C4-2B (cell line): Measurements from ENCODE around the gene SHROOM3.
A peak's percentile ranks its signal among the peaks of the same experiment; 100 is the strongest.

Experiments used
- H3K27ac ChIP-seq: fragments of 450-650 bp; 2 replicates; pipeline ENCODE4 v1.5.1; 2017
- ZFX ChIP-seq: fragments of 450-650 bp; IDR thresholded peaks from 2 replicates; pipeline ENCODE4 v1.6.1; 2017
- TF ChIP-seq, protein P1 (sequence below): fragments of 450-650 bp; conservative IDR thresholded peaks from 2 replicates; pipeline ENCODE4 v1.5.1; 2017; ENCODE audit warnings: mild to moderate bottlenecking

SHROOM3 gene

DNA sequence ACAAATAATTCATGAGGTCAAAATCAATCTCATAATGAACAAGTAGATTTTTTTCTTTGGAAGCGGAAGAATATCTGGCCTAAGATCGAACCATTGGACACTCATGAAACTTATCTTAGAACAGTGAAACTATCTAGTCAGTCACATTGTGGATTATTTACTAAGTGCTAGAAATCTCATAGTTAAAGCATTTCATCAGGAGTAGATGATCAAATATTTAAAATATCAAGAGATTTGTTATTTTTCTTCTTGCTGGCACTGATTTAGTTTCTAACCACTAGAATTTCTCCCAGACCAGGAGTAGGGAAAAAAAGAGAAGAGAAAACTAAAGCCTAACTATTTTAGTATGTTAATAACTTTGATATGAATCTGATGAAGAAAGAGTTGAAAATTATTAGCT is 105.5 kb downstream of the SHROOM3 start:
- no peak for TF ChIP-seq ZFX
- TF ChIP-seq, protein P1, sequence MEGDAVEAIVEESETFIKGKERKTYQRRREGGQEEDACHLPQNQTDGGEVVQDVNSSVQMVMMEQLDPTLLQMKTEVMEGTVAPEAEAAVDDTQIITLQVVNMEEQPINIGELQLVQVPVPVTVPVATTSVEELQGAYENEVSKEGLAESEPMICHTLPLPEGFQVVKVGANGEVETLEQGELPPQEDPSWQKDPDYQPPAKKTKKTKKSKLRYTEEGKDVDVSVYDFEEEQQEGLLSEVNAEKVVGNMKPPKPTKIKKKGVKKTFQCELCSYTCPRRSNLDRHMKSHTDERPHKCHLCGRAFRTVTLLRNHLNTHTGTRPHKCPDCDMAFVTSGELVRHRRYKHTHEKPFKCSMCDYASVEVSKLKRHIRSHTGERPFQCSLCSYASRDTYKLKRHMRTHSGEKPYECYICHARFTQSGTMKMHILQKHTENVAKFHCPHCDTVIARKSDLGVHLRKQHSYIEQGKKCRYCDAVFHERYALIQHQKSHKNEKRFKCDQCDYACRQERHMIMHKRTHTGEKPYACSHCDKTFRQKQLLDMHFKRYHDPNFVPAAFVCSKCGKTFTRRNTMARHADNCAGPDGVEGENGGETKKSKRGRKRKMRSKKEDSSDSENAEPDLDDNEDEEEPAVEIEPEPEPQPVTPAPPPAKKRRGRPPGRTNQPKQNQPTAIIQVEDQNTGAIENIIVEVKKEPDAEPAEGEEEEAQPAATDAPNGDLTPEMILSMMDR, result no peak
- H3K27ac ChIP-seq, result no peak overlapping the region

DNA sequence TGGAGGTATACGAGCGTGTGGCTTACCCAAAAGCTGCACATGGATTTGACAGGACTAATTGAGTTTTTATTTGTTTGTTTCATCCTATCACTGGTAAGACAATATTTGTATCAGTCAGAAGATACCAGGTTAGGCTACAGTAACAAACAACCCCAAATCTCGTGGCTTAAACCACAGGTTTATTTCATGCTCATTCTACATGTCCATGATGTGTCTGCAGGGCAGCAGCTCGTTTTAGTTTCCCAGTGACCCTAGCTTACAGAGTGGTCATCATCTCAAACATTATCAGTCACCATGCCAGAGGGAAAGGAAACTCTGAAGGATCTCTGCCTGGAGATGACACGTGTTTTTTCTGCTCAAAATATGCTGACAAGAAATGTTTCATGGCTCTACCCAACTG is 108.3 kb downstream of the SHROOM3 start:
- no peak overlapping the region; the same call in 1 of the 2 replicates for H3K27ac ChIP-seq
- TF ChIP-seq ZFX, result no peak
- TF ChIP-seq, protein P1, result no peak

DNA sequence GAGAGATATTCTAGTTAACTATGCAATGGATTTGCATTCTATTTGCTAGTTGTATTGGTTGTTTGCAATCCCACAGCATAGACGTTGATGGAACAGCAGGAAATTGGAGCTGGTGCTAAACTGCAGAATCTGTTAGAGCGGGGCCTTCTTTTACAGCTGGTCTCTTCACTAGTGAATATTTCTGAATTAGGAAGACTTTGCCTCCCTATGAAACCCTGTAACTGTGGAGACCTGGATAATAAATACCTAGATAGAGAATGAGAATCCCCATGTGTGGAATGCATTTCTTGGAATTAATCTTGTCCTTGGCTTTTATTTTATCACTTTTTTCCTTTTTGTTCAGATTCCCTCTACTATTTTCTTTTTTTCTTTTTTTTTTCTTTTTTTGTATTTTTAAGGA is 109.7 kb downstream of the SHROOM3 start:
- H3K27ac ChIP-seq, result no peak overlapping the region
- TF ChIP-seq ZFX, result no peak
- TF ChIP-seq, protein P1, result no peak

DNA sequence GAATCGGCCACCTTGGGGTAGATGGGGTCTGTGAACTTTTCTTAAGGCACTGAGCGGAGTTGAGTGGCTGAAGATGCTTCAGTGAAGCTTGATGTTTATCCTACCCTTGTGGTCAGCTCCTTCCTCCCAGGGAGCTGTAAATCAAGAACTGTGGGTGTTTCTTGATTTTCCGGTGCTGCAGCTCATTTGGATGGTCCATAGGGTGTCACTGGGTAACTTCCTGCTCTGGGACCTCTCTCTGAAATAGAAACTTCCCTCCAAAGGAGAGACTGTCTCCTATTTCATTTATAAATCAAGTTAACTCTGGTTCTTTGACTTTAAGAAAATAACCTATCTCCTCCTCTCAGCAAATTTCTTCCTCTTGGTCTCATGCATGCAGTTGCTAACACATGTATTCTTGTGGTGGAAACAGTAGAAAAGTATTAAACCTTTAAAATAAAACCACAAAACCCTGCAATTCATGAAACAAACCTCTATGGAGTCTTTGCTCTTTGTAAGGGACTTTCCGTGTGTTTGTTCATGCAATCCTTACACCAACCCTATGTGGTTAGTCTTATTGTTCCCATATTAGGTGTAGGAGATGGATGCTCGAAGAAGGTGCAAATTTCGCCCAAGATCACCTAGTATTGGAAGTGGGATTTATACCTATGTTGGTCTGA is 110.3 kb downstream of the SHROOM3 start:
- H3K27ac ChIP-seq, result no peak overlapping the region
- TF ChIP-seq ZFX, result no peak
- TF ChIP-seq, protein P1, result no peak

DNA sequence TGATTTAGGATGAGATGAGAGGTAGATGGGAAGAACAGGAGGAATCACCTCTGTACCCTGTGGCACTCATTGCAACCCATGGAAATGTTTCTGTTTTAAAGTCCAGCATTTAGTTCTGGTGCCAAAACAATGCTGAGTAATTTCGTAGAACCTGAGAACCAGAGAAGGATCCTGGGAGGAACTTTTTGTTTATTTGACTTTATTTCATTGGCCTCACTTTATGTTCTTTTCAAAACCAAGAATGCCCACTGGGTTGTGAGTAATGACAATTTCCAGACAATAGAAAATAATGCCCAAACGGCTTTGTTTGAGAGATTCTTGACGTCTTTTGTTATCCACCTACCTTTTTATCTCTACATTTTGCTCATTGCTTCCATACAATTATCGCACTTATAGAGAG is 111.3 kb downstream of the SHROOM3 start:
- no peak overlapping the region for H3K27ac ChIP-seq
- TF ChIP-seq, protein P1, result no peak
- TF ChIP-seq ZFX, result no peak

DNA sequence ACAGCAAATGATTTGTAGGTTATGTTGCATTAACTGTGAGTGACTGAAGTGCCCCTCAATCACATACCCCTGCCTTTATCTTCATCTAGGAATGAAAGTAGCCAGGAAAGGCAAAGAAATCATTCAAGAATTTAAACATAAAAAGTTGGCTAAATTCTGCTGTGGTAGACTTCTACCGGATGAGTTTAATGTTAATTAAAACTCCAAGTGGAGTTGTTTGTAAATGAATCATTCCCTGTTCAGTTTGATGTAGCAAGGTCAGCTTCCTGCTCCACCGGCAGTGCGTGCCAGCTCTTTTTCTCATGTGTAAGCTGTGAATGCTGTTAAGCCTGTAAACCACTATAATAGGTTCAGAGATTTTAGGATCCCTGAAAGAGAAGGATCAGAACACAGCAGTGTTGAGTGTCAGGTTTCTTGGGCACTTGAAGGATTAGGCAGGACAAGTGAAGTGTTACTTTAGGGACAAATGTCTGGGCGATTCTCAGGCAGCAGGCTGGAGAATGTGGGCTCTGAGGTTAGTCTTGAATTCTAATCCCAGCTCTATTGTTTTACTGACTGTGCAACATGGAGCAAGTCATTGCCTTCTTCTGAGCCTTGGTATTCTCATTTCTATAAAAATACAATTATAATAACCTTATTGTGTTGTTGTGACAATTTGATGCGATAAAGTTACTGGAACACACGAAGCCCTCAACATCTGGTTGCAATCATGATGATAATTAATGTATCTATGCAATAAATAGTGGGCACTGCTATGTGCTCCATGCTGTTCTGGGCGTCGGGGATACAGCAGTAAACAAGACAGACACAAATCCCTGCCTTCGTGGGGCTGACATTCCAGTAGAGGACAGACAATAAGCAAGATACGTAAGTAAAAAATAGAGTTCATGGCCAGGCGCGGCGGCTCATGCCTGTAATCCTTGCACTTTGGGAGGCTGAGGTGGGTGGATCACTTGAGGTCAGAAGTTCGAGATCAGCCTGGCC is 112.0 kb downstream of the SHROOM3 start:
- H3K27ac ChIP-seq, result peak overlapping the region; percentile 11; the same call in 1 of the 2 replicates

More for the DNA sequence above, 112.0 kb downstream of the SHROOM3 start:
- no peak for TF ChIP-seq ZFX
- TF ChIP-seq, protein P1, result no peak
